IPS DF 19.7 (cell line): ENCODE measurements around the gene TEX19.
"Not testable (repeated sequence)": the region's sequence is repeated elsewhere in the genome, so short reads cannot be mapped to it uniquely, and the experiment has no call there.

Experiments
- DNase-seq: peaks from one replicate; pipeline ENCODE4 v3.0.0-alpha.2; 2013; ENCODE audit warnings: low read depth, low spot score

Gene TEX19

GRCh38 chr17:82375359-82376041 is 16.5 kb downstream of the TEX19 start:
- DNase-seq = no peak

GRCh38 chr17:82376042-82376730 is 17.1 kb downstream of the TEX19 start:
- no peak for DNase-seq

- DNase-seq = not testable (repeated sequence)
Observed at GRCh38 chr17:82377294-82377693, 18.2 kb downstream of the TEX19 start.

GRCh38 chr17:82377924-82378740 is 19.1 kb downstream of the TEX19 start:
- no peak for DNase-seq

- no peak for DNase-seq
Observed at GRCh38 chr17:82378741-82379021, 19.6 kb downstream of the TEX19 start.

- no peak for DNase-seq
Observed at GRCh38 chr17:82380860-82381702, 22.0 kb downstream of the TEX19 start.

- not testable (repeated sequence) for DNase-seq
Observed at GRCh38 chr17:82381703-82382009, 22.6 kb downstream of the TEX19 start.

GRCh38 chr17:82382220-82382932 is 23.3 kb downstream of the TEX19 start:
- not testable (repeated sequence) for DNase-seq

GRCh38 chr17:82382933-82383255 is 23.8 kb downstream of the TEX19 start:
- DNase-seq = no peak

- DNase-seq = no peak
Observed at GRCh38 chr17:82383411-82383810, 24.4 kb downstream of the TEX19 start.

- no peak for DNase-seq
Observed at GRCh38 chr17:82384051-82384729, 25.1 kb downstream of the TEX19 start.

- DNase-seq = no peak
Observed at GRCh38 chr17:82384730-82385481, 25.9 kb downstream of the TEX19 start.

GRCh38 chr17:82385559-82386254 is 26.7 kb downstream of the TEX19 start:
- DNase-seq = no peak

- no peak for DNase-seq
Observed at GRCh38 chr17:82386255-82386831, 27.3 kb downstream of the TEX19 start.

- no peak for DNase-seq
Observed at GRCh38 chr17:82386881-82387704, 28.0 kb downstream of the TEX19 start.

- DNase-seq = no peak
Observed at GRCh38 chr17:82387705-82388106, 28.7 kb downstream of the TEX19 start.

GRCh38 chr17:82388223-82388921 is 29.3 kb downstream of the TEX19 start:
- no peak for DNase-seq

GRCh38 chr17:82388922-82389283 is 29.9 kb downstream of the TEX19 start:
- no peak for DNase-seq
